NCI-H187 (cell line): Measurements from ENCODE around the gene TTC12.
A peak's percentile ranks its signal among the peaks of the same experiment; 100 is the strongest.

Source experiments
- DNase-seq, 2 experiments: peaks; one replicate each; lab custom pipeline; 2025; lab: John Stamatoyannopoulos, UW

TTC12 gene, protein sequence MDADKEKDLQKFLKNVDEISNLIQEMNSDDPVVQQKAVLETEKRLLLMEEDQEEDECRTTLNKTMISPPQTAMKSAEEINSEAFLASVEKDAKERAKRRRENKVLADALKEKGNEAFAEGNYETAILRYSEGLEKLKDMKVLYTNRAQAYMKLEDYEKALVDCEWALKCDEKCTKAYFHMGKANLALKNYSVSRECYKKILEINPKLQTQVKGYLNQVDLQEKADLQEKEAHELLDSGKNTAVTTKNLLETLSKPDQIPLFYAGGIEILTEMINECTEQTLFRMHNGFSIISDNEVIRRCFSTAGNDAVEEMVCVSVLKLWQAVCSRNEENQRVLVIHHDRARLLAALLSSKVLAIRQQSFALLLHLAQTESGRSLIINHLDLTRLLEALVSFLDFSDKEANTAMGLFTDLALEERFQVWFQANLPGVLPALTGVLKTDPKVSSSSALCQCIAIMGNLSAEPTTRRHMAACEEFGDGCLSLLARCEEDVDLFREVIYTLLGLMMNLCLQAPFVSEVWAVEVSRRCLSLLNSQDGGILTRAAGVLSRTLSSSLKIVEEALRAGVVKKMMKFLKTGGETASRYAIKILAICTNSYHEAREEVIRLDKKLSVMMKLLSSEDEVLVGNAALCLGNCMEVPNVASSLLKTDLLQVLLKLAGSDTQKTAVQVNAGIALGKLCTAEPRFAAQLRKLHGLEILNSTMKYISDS

DNA sequence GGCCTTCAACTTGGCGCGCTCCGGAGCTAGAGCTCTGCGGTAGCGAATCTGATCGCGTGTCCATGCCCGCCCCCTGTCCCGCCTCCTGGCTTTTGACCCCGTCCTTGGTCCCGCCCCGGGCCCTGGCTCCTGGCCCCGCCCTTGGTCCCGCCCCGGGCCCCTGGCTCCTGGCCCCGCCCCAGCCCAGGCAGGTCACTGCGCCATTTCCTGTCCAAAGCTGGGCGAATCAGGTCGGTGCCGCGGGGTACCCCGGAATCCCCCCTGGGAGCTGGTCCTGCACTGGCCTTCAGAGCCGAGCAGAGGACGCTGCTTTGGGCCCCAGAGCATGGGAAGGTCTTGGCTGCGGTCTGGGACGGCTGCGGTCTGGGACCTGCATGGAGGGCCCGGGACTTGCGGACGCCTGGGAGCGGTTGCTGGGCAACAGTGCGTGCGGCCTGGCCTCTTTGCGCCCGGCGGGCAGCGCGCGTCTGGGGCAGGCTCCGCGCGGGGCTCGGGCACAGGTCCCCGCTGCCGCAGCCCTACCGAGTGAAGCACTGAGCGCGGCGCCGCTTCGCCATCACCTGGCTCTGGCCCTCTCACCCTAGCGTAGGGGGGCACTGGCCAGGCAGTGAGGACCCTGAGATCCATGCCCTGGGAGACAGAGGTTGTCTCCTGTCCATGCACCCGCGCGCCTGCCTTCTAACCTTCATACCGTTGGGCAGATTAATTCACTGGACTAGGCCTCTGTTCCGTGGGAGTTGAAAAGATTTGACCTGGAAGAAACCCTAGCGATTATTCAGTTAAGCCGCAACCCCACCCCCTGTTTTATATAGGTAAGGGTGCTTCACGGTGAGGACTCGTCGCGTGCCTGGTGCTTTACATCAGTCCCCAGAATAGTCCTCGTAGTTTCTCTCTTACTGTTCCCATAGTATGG lies at the start of gene TTC12:
TTC12 (plus strand) TSS at position 195 of the 913 bp plus-strand sequence. CDS start 1,675 bp downstream, outside the sequence.
- peak; percentile 48 to 79 for DNase-seq

DNA sequence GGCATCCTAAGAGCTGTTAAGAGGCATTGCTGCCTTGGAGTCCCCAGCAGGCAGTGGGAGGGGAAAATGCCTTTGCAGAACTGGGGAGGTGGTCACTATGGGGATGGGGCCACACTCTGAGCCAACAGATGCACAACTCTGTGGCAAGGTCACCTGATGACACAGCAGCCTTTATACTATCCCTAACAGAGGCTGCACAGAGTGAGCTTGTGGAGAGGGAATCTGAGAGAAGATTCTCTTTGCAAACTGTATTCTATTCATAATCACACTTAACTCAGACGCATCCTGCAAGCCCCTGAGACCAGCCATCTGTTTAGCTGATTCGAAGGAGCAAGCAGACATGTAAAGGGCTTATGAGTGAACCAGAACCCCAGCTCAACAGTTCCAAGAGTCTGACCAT lies 49.0 kb upstream of the TTC12 start:
- no peak for DNase-seq

DNA sequence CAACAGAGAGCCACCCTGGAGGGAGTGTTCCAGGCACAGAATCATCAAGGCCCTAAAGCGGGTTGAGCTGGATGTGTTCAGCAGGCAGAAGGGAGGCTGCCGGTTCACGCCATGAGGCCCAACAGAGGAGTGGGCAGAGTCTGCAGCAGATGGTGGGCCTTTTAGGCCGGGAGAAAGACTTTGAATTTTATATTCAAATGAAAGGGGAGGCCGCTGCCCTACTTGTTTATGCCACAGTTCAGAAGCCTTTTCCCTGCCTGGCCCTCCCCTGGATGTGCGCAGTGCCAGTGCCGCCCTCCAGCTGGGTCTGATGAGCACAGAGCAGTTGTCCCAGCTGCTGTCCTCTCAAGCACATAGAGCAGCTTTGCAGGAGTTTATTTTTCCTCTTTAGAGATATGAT lies 46.9 kb upstream of the TTC12 start:
- DNase-seq: no peak

DNA sequence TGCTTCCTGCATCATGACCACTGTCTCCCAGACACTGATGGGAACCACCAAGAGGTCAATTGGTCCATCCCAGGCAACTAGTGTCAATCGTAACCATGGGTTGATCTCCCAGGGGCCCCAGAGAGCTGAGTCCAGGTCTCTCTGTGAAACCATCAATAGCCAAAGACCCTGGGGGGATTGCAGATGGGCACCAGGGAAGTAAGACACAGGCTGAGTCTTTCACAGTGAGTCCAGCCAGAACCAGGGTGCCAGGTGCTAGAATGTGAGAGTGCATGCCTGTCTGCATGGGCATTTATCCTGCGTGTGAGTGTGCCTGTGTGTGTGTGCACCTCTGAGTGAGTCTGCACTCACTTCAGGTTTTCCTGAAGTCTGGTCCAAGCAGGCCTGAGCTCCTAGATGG lies 45.3 kb upstream of the TTC12 start:
- no peak for DNase-seq

DNA sequence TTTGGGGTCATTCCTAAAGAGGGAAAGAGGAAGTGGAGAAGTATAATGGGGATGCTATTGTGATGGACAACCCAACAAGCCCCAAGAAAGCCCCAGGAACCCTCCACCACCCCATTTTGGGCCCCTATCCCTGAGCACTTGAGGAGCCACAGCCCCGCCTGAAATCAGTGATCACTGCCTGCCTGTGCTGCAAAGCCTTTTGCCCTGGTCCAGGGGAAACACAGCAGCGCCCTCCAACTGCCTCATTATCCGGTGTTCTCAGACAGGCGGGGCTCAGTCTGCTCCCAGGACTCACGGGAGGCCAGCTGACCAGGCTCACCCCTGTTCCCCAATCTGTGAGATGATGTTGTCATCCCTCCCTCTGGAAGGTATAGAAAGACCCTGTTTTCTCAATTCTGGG lies 44.7 kb upstream of the TTC12 start:
- DNase-seq: no peak

DNA sequence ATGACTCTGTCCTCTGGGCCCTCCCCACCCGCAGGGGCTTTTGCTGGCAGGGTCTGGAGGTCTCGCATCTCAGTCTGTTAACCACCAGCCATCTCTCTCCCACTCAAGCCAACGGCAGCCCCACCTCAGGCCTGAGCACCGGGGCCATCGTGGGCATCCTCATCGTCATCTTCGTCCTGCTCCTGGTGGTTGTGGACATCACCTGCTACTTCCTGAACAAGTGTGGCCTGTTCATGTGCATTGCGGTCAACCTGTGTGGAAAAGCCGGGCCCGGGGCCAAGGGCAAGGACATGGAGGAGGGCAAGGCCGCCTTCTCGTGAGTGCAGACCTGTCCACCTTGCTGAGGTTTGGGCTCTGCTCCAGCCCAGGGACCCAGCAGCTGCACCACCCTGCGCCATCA lies 44.3 kb upstream of the TTC12 start:
- DNase-seq: no peak

DNA sequence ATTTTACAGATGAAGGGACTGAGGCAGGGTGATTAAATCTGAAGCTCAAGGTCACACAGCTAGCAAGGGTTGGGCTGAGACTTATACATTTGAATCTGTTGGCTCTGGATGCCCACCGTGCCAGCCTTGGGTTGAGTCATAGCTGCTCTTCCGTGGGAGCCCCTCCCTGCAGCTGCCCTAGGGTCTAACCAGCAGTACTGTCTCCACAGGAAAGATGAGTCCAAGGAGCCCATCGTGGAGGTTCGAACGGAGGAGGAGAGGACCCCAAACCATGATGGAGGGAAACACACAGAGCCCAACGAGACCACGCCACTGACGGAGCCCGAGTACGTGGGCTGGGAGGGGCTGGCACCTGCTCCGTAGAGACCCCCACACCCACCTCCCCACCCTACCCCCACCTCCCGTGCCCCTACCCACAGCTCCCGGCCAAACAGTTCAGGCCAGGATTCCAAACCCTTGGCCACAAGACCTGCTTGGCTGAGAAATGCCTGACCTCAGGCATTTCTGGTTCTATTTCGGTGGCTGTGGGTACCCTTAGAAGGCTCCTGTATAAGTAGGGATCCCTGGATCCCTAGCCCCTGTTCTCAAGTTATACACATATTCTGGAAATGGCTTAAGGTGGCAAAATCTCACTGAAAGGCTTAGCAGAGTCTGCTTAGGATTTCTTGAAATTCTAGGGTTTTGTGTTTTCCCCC lies 42.7 kb upstream of the TTC12 start:
- DNase-seq: no peak

DNA sequence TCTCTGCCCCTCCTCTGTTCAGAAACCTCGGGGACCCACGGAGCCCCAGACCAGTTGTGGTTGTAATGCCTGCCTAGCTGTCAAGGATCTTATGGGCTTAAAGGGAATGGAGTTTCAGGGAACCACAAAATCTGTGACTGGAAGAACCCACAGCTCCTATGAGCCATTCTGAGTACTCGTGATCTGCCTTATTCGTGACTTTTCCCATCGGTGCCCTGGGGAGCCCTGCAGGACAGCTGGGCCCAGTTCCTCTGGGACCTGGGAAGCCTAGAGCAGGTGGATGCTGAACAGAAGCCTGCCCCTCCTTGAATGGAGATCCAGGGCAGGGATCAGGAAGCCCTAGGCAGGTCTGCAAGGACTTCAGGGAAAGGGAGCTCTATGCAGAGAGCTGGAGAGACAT lies 42.1 kb upstream of the TTC12 start:
- no peak for DNase-seq

DNA sequence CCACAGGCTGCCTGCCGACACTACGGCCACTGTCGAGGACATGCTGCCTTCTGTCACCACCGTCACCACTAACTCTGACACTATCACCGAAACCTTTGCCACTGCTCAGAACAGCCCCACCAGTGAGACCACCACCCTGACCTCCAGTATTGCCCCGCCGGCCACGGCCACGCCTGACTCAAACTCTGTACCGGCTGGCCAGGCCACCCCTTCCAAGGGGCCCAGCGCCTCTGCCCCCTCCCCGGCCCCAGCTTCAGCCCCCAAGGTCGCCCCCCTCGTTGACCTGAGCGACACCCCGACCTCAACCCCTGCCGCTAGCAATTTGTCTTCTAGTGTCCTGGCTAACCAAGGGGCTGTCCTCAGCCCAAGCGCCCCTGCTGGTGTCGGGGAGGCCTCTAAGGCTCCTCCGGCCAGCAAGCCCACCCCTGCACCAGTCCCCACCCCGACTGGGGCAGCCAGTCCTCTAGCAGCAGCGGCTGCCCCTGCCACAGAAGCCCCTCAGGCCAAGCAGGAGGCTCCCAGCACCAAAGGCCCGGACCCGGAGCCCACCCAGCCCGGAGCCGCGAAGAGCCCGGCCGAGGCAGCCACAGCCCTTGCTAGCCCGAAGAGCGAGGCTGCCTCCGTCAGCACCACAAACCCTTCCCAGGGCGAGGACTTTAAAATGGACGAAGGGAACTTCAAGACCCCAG lies 41.3 kb upstream of the TTC12 start:
- no peak for DNase-seq

DNA sequence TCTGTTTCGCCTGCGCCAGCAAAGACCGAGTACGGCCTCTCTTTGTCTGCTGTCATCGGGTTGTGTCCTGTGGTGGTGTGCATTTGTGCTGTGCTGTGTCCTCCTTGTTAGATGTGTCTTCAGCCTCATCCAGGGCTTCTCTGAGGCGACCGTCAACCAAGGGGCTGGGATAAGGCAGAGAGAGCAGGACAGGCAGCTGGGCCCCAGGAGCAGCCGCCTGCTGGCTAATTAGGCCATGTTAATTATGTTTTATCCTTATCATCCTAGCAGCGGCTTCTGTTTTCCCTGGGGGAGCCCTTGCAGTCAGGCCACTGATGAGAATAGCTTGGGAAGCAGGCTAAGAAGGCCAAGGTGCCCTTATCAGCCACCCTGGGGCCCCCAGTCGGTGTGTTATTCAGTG lies 40.7 kb upstream of the TTC12 start:
- DNase-seq: no peak

DNA sequence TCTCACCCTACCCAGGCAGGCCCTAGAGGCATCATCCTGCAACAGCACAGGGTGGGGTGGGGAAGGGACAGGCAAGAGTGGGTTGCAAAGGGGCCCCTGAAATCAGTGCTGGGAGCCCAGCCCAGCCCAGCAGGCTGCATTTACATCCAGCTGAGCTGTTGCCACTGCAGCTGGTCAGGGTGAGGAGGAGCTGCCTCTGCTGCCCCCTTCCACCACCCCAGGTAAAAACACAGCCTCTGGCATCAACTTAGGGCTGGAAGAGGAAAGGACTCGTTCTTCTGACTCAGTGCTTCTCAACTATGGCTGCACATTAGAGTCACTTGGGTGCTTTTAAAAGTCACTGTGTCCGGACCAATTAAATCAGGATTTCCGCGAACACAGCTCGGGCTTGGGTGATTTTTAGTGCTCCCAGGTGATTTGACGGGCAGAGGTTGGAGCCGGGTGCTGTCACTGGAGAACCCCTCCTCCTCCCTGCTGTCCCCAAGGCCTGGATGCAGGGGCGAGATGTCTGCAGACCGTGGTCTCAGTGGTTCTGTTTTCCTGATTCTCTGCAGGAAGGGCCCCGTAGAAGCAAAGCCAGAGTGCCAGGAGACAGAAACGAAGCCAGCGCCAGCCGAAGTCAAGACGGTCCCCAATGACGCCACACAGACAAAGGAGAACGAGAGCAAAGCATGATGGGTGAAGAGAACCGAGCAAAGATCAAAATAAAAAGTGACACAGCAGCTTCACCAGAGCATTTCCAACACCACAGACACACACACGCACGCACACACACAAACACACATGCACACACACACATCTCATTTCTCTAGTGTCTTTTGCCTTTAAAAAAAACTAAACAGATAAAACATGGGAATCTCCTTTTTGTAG lies 39.4 kb upstream of the TTC12 start:
- DNase-seq: no peak

DNA sequence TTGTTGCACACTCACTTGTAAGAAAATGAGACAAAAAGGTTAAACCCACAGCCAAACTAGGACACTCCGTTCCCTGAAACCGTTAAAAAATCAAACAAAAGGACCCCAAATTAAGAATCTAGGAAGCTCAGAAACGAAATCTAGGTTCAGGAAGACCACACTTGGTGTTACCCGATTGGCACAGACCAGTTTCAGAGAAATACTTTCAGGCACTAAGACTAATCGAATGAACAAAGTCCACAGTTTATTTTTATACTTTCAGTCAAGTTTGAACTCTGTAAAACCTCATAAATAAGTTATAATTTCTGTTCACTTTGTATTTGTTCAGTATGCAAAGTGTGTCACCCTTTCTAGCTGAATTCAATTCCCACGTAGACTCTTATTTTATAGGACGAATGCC lies 38.8 kb upstream of the TTC12 start:
- DNase-seq: no peak

DNA sequence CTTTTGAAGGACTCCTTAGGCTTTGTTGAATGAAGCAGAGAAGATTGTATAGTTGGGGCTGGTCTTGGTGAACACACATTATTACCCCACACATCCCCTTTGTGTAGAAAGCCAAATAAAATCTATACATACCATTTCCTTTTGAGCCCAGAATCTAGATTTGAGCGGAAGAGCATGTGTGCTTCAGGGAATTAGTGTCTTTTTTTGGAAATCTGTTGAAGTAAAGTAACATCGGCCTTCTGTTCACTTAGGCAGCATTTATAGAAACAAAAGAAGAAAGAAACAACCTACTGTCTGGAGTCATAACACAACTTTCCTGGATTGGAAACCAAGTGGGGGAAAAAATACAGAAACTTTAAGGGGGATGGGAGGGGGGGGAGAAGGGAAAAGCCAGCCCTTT lies 37.9 kb upstream of the TTC12 start:
- DNase-seq: no peak

DNA sequence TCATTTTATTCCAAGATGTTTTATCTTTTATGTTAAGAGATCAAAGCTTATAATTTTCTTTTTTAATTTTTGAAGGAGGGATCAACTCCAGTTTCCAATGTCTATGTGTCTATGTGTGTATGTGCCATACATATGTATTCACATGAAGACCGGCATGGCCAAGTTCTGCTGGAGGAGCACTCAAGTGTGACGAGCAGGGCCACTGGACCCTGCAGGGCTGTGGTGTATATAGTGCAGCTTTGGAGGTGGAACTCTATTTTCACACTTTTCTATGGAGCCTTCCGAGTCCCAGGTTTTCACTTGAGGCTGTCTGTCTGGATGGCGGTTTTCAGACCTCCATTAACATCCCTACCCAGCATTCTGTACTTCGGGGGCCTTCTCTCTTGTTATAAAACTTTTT lies 36.5 kb upstream of the TTC12 start:
- no peak for DNase-seq

DNA sequence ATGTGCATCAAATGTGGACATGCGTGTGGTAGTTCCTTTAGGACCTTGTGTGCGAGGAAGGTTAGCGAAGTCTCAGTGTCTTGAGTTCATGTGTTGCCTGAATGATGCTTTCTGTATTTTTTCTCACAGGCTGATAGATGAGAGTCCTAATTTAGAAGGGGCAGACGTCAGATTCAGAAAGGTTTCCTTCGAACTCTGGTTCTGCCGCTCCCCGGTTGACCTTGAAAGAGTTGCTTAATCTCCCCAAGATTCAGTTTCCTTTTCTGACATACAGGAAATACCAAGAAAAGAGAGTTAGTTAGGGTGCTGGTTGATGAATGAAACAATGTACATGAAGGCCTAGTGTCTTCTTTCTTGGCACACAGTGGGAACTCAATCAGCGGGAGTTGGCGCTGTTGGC lies 35.9 kb upstream of the TTC12 start:
- no peak for DNase-seq

DNA sequence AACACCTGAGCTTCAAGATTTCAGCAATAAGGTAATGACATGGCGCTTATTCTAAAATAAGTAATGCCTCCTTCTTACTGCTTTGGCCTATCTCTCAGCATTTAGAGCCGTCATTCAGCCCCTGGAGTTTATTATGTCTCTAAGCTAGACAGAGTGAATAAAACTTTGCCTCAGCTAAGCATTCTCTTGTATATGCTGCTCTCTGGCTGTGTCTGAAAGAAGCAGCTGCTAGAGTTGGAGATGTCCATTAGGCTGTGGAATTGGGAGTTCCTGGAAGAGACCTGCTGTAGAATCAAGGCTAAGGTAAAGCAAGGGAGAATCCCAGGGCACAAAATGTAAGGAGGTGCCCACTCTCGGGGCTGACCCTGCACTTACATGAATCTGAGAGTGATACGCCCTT lies 35.5 kb upstream of the TTC12 start:
- DNase-seq: no peak

DNA sequence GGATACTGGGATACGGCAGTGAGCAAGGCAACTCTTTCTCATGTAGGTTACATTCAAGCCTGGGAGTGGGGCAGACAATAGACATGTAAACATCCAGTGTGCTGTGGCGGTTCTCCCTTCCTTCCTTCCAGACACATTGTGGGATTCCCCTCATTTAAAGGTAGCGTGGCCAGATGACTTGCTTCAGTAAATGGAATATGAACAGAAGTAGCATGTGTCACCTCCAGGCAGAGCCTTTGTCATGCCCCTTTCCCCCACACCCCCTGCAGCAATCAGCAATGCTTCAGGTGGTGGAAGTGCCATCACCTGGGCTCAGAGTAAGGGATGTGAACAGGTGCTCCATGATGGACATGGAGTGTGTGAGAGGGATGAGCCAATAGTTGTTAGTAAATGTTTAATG lies 34.8 kb upstream of the TTC12 start:
- no peak for DNase-seq

DNA sequence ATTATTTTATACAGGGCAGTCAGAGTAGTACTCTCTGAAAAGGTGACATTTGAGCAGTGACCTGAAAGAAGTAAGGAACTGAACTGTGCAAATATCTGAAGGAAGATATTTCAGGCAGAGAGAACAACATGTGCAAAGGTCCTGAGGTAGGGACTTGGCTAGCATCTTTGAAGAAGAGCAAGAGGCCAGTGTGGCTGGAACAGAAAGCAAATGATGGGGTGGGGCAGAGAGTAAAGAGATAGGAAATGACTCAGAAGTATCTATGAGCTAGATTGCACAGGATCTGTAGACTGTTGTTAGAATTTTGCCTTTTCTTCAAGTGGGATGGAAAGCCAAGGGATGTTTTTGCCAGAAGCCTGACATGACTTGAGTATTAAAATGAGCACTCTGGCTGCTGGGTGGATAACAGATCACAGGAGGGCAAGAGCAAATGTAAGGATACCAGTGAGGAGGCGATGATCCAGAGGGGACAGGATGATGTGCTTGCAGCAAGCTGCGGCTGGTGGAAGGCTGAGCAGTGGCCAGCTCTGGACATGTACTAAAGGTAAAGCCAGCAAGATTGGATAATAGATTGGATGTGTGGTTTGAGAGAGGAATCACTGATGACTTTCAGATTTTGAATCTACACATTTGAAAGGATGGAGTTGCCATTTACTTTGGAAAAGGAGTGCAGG lies 33.2 kb upstream of the TTC12 start:
- no peak for DNase-seq

DNA sequence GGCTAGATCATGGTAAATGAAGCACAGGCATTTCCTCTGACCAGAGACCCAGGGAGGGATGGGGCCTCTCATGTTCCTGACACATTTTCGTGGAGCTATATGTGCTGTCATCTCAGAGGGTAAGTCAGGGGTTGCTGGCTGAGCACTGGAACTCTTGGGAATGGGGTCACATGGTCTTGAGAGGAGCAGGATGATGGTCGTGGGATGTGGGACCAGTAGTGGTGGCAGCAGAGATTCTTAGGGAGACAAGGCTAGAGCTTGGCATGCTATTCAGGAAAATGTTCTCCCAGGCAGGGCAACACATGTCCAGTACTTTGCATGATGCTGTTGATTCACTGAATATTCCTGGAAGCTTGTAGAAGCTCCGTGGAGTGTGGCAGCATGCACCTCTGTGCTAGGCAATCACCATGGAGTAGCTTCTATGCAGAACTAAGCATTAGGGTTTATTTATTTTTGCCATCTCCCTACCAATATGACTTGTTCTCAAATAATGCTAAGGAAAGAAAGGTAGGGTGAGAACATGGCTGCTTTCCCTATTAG lies 31.4 kb upstream of the TTC12 start:
- no peak for DNase-seq

DNA sequence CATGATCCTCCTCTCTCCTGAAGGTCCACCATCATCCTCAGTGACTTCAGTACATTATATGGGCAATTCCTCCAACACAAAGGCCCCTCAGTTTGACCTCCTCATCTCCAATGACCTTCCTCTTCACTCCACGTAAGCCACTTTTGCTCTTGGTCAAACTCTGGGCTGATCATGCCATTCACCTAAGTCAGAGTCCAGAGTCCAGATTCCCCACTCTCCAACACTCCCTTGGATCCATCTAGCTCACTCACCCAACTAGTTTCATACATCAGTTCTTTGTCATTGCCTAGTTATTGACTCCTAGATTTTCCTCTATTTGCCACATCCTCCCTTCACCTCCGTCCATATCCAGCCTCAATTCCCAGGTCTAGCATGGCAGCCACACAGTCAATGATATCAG lies 30.5 kb upstream of the TTC12 start:
- DNase-seq: no peak
